Activated T-helper 9 cell treated with anti-CD3 and anti-CD28 coated beads, Interleukin-2, amount 50 U/mL, for 16 hours (primary cell): ENCODE data around the gene SDF4.
A peak's percentile ranks its signal among the peaks of the same experiment; 100 is the strongest.

Experiments
- DNase-seq: peaks from one replicate; pipeline ENCODE4 v3.0.0-alpha.2; 2020; ENCODE audit warnings: low read depth

Gene SDF4

GRCh38 chr1:1228596-1229321 is 3.0 kb downstream of the SDF4 start:
- no peak for DNase-seq

DNA sequence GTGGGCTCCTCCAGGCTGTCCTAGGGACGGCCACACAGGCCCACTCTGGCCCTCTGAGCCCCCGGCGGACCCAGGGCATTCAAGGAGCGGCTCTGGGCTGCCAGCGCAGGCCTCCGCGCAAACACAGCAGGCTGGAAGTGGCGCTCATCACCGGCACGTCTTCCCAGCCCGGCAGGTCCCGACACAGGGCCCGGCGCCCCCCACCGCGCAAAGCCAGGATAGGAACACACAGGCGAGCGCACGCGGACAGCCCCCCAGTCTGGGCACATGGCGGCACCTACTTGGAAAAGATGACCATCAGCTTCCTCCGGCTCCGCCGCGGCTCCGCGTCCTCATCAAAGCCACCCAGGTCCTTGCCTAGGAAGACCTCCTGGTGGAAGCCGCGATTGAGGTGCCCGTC is 3.6 kb downstream of the SDF4 start:
- DNase-seq = no peak

DNA sequence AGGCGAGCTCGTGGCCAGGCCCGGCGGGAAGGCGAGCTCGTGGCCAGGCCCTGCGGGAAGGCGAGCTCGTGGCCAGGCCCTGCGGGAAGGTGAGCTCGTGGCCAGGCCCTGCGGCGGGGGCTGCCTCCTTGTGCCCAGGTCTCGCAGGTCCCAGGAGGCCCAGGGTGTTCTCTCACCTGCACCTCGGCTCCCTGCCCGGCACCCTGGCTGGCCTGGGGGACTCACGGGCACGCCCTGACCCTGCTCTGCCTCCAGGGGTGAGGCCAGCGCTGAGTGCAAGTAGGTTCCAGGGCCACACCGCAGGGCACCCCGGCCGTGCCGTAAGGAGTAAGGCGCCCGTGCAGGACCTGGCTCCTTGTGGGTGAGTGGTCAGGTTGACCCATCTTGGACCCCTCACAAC is 4.4 kb downstream of the SDF4 start:
- no peak for DNase-seq

GRCh38 chr1:1226566-1227362 is 5.0 kb downstream of the SDF4 start:
- DNase-seq = no peak

- DNase-seq = no peak
Observed at GRCh38 chr1:1225913-1226312, 5.9 kb downstream of the SDF4 start.

- DNase-seq = no peak
Observed at GRCh38 chr1:1225238-1225845, 6.5 kb downstream of the SDF4 start.

GRCh38 chr1:1223891-1224290 is 7.9 kb downstream of the SDF4 start:
- DNase-seq = no peak

DNA sequence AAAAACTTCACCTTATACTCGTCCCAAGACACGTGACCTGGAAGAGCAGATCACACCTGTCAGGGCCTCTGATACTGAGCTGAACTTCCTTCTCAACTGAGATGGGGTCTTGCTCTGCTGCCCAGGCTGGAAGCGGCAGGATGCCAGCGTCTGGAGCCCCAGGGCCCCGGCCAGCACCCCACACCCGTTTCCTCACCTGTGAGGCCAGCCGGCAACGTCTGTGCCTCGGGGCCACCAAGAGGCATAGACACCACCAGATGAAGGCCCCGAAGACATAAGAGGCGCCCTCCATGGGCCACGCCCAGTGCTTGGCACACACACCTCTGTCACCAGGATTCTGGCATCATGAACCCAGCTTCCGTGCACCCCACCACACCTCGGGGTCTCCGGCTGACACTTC is 8.5 kb downstream of the SDF4 start:
- DNase-seq = no peak

DNA sequence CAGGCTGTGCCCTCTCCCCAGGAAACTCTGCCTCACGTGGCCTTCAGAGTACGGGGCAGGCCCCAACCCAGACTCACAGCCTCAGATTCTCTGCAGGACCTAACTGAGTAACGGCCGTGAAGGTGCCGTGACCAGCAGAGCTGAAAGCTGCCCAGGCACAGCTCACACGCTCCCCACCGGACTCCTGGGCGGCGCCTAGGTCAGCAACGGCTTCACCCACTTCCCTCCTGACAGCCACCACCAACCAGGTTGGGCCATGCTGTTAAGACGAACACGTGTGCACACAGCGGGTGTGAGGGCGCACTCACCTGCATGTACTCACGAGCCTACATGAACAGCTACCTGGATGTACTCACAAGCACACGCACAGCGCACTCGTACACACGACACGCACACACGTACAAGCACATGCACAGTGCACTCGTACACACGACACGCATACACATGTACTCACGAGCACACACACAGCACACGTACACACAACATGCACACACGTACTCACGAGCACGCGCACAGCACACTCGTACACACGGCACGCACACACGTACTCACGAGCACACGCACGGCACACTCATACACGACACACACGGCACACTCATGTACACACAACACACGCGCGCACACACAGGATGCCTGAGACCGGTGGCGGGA is 9.1 kb downstream of the SDF4 start:
- DNase-seq = no peak

GRCh38 chr1:1221887-1222574 is 9.8 kb downstream of the SDF4 start:
- no peak for DNase-seq

GRCh38 chr1:1220197-1220596 is 11.6 kb downstream of the SDF4 start:
- no peak for DNase-seq

DNA sequence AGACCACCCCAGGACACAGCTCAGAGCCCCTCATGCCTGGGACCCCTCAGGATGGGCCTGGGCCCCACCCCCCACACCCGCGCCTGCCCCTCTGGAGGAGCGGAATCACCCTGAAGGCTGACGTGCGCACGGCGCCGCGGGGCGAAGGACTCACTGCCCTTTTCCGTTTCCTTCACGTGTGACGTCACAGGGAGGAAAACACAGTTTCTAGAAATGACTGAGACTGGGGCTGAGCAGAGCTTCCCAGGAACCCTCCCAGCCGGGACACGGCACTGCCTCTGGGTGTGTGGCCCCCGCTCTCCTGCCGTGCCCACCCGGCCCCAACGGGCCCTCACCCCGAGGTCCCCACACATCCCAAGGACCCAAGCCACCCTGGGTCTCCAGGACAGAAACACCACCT is 12.5 kb downstream of the SDF4 start:
- peak; percentile 58 for DNase-seq

GRCh38 chr1:1218524-1219200 is 13.1 kb downstream of the SDF4 start:
- no peak for DNase-seq

GRCh38 chr1:1217621-1218523 is 13.9 kb downstream of the SDF4 start:
- DNase-seq = peak; percentile 49

GRCh38 chr1:1216770-1217620 is 14.8 kb downstream of the SDF4 start:
- DNase-seq = peak; percentile 67

DNA sequence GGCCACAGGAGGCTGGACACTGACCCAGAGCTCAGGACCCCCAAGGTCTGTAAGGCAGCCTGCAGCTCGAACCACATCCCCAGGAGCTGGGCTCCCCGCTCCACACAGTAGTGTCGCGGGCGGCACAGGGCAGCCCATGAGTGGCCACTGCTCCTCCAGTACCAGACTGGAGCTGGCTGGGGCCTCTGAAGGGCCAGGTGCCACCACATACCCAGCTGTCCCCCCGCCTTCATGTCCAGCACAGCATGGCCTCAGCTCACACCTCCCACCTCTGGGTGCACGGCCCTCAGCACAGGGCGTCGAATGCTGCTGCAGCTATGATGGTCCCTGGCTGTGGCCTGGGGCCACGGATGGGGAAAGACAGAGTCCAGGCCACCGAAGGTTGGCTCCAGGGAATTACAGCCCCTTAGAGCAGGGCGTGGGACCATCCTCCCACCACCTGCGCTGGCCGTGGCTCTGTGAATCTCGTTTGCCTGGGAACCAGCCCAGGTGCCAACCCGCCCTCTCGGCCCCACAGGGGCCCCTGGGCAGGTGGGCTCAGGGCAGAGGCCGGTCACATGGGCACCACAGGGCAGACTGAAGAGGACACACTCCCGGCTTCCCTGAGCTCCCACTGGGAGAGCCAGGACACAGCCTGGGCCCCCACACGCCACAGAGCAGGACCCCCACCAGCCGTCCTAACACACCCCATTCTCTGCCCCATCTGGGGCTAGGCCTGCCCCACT is 15.8 kb downstream of the SDF4 start:
- no peak for DNase-seq

- peak; percentile 48 for DNase-seq
Observed at GRCh38 chr1:1215080-1215676, 16.6 kb downstream of the SDF4 start.
